CD4-positive, alpha-beta T cell treated with Interleukin-1 beta for 1 hour (primary cell): ENCODE results near the gene SAFB2.
"Not testable (repeated sequence)": the region's sequence is repeated elsewhere in the genome, so short reads cannot be mapped to it uniquely, and the experiment has no call there.

Source experiments
- DNase-seq, 2 donors: peaks; one replicate each; pipeline ENCODE4 v3.0.0-alpha.2; 2020 to 2022

The SAFB2 gene

DNA sequence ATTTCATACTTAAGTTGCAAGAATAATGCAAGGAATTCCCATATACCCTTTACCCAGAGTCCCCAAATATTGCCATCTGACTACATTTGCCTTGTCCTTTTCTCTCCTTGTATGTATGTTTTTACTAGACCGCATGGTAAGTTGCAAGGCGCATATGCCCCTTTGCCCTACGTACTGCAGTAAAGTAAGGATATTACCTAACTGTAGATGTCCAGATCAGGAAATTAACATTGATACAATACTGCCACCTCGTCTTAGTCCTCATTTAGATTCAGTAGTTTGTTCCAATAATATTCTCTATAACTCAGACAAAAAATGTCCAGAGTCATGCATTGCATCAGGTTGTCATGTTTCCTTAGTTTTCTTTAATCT, 9.7 kb upstream of the SAFB2 start:
- no peak for DNase-seq

DNA sequence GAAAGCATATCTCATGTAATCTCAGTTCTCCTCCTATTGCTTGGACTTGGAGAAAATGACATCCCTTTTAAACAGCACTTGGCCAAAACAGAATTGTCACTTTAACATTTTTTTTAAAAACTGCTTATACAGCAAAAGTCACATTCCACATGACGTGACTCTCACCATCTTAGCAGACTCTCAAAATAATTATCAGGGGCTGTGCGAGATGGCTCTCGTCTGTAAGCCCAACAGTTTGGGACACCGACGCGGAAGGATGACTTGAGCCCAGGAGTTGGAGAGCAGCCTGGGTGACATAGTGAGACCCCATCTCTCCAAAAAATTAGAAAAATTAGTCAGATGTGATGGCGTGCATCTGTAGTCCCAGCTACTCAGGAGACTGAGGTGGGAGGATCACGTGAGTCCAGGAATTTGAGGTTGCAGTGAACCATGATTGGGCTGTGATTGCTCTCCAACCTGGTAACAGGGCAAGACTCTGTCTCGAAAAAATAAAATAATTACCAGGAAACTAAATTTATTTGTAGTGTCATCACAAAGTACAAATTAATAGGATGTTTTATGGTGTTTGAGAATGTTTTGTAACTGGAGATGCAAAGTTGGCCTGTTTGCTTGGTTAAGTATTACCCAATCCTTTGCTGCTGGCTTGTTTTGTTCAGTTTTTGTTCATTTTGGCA, 9.1 kb upstream of the SAFB2 start:
- no peak for DNase-seq

DNA sequence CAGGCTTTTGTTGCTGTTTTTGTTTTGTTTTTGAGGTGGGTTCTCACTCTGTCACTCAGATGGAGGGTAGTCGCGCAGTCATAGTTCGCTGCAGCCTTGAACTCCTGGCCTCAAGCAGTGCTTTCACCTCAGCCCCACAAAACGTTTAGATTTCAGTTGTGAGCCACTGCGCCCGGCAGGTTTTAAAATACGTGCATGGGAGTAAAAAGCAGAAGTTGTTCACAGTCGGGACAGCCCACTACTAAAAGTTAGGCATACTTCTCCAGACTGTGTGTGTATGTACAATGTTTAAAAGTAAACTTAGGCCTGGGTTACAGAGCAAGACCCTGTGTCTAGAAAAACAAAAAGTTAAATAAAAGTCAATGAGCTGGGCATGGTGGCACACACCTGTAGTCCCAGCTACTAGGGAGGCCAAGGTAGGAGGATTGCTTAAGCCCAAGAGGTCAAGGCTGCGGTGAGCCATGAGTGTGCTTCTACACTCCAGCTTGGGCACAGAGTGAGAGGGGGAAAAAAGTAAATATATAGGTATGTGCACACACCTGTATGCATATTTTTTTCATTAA, 6.4 kb upstream of the SAFB2 start:
- DNase-seq = peak in 1 of 2 donors; percentile 48

DNA sequence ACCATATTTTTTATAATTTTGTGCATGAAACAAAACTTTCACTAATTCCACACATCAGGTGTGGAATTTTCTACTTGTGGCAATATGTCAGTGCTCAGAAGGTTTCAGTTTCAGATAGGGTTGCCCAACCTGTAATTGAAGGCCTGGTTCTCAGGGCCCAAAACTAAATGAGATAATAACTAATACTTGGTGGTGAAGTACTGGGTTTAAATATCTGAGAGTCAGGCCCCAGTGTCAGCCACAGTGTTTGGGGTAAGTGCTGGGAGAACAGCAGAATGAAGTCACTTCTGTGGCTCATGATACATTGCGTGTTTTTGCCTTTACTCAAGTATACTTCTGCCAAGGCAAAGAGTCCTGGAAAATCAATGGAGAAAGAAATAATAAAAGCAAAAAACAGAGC, 5.9 kb upstream of the SAFB2 start:
- DNase-seq = no peak

DNA sequence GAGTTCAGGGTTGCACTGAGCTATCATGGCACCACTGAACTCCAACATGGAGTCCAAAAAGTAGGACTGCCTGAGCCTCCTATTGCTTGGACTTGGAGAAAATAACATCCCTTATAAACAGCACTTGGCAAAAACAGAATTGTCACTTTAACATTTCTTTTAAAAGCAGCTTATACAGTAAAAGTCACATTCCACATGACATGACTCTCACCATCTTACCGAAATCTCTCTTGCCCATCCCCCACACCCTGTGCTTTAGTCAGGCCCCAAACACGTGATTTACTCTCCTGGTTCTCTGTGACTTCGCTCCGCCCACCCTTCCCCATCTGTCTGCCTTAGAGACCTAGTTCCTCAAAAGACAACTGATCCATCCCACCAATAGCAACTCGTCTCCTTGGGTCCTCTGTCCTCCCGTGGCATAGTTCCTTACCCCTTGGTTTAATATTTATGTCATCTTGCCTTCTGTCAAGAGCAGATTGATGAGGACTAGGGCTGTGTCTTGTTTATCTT, 4.9 kb upstream of the SAFB2 start:
- DNase-seq = peak; percentile 34 to 78

DNA sequence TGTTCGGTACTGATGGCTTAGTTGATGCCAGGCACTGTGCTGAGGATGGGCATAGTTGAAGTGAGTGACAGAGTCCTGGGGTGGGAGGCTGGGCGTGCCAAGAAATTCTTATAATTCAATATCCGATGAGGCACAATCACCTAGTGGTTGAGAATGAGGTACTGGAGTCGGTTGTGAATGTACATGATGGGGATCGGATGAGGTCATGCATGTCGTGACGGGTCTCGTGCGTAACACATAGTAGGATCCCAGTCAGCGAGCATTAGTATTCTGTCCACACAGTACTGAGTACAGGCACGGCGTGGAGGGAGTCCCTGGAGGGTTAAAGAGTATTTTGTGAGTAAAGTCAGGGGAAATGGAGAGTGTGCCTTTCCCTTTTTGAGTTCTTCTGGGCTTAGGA, 3.1 kb upstream of the SAFB2 start:
- DNase-seq = no peak

DNA sequence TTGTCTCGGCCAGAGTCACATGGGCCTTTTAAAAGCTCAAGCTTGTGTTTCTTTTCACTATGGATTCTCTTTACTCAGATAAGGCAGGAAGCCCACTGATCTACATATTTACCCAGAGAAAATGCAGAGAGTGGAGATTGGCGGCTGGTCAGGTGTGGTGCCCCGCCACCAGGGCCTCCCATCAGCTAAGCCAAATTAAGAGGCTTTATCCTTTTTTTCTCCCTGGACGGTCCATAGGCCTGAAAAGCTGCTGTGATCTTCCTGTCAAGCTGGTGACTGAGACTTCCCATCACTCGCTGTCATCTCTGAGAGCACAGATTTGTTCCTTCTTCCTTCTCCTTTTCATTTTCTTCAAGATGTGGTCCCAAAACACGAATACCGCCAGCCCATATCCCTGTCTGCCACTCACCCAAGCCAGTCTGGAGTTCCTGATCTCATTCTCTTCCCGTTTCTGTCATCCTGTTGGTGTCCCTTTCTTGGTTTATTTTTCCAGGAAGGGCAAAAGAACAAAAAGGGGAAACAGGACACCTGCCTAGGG, 2.2 kb upstream of the SAFB2 start:
- DNase-seq = no peak

DNA sequence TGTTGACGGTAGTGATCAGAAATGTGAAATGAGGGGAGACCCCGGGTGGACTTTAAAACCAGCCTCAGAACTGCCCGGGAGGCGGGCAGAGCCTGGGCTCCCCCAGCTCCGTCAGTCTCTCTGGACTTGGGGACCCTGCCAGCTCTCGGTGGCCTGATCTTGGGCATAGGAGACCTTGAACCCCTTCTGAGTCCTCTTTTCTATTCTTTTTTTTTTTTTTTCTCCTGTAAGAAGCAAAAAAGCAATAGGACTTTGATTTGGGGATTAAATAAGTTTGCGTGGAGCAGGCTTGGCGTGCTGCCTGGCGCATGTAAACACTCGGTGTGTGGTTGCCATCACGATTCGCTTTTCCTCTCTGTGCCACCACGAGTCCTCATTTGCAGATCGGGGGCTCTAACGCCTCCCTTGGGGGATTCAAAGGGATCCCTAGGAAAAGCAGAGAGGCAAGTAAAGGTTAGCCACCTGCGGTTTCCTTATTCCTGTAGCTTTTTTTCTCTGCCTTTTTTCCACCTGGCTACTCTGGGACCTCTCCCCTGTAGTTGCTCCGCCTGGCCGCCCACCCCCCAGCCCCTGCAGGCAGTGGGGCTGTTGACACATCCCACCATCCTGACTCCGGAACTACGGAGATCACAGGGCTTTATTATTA, 1.6 kb upstream of the SAFB2 start:
- DNase-seq = peak; percentile 12 to 13

DNA sequence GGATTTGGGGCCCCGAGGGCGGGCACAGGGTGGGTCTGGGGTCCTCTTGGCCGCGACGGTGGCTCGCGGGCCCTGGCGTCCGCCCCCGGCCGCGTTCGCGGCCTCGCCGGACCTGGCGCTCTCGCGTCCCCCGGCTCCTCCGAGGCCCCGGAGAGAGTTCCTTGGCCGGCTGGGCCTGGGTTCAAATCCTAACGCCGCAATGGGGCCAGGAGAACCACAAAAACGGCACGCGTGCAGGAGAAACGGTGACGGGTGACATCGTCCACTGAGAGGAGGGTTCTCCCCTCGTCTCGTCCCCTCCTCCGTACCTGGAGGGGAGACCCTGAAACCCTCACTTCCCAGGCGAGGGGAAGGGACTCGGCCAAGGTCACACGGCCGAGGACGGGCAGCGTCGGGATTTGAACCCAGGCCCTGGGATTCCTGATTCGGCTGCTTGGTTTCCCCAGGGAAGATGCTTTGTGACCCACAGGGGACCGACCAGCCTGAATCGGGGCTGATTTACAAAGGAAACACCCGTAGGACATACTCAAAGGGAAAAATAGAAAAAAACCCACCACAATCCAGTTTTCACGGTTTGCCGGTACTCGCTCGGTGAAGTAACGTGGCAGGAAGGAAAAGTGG, 931 bp upstream of the SAFB2 start:
- peak in 1 of 2 donors; percentile 22 for DNase-seq

DNA sequence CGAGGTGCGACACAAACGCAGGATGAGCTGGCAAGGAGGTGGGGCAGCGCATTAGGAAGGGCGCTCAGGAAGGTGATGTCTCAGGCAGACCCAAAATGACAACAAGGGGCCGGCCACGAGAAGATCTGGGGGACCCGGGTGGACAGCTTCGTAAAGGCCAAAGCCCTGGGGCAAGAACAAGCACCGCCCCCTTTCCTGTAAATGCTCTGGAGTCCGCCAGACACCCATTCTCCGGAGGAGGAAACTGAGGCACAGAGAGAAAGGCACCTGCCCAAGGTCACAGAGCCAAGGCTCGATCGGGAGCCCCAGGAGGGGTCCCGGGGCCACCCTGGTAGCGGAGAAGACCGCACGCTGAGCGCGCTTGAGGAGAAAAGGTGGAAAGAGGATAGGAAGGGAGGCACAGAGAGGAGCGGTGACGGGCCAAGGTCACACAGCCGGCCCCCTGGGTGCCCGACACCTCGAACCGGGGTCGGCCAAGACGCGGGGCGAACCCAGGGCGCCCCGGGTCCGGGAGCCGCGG, 571 bp downstream of the SAFB2 start:
- DNase-seq = peak in 1 of 2 donors; percentile 19

DNA sequence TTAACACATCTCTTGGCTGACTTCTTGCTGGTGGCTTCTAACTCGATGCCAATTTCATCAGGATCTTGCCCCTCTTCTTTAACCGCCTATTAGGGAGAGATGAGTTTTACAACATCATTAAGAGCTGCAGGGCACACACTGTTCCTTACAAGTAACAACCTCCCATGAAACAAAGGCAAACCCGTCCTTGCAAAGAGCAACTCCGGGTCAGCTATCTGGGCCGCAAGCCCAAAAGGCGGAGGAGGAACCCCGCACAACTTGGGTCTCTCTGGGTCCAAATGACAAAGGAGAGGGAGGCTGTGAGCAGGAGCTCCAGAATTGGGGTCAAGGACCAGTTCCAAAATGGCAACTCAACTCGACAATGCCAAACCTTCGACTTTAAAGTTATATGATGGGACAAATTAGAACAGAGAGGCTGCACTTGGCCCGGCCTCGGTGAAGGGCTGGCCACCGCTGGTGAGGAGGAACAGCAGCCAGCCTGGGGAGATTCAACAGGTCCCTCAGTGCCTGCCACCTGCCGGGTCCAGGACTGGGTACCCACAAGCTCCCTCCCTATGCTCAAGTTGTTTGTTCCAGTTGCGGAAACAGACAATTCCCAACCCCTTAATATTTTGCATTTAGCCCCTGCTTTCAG, 1.1 kb downstream of the SAFB2 start:
- DNase-seq = no peak

DNA sequence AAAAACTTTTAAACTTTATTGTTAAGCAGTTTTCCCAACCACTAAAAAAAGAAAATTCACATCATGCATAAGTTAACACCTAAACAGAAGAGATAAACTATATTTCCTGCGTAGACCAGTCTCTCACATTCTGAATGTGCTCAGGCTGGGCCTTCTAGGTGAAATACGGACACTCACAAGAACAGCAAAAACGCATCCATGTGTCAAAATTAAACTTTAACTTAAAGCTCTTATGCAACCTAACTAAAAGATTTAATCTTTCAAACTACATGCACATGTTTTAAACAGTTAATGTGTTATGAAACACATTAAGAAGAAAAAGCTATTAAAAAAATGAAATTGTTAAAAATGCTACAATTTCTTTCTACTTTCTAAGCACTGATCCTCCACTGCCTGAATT, 2.6 kb downstream of the SAFB2 start:
- DNase-seq = no peak

DNA sequence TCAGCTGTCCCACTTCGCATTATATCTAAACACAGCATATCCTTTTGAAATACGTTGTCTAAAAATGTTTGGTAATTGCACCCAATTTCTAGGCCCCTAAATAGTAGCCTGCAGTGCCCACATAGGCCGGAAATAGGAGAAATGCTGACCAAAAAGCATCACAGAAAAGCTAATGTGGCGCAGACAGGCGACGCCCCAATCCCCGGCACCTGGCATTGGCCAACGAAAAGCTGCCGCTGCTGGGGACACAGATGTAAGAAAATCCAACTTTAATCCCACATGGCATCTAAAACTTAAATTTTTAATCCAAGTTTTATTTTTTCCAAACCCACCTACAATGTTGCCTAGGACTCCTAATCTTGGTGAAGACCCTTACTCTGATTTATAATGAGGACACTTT, 4.0 kb downstream of the SAFB2 start:
- no peak for DNase-seq

DNA sequence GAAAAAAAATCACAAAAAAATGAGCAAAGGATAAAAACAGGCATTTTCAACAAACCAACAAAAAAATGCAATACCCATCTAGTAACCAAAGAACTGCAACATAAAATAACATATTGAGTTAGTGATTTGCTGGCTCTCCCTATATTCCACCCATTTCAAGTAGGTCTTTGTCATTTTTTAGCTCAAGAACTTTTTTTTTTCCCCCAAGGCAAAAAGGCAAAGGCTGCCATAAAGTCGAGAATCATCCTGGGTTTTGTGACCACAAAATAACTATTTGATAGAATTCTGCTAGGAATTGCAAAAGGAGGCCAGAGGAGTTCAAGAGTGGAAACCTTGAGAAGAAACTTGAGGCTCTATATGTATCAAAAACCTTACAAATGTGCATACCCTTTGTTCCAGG, 5.5 kb downstream of the SAFB2 start:
- no peak for DNase-seq

DNA sequence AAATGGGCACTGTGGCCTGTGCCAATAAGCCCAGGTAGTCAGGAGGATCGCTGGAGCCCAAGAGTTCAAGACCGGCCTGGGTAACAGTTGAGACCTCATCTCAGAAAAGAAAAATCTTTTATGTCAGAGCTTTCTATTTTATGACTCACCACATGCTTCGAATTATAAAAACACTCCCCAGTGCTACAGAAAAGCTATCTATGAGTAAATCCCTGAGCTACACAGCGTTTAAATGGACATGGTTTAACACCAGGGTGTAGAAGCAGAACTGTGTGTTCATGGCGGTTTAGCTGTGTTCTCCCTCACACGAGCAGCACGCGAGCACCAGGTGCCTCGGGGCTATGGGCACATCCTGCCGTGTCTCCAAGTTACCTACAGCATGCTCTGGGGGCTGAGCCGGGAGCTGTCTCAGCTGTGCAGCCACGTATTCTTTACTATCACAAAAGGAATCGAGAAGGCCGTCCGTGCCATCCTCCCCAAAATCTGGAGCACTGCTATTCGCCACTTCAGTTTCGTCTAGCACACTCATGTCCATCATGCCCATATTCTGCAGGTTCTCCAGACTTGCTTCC, 6.7 kb downstream of the SAFB2 start:
- no peak for DNase-seq

DNA sequence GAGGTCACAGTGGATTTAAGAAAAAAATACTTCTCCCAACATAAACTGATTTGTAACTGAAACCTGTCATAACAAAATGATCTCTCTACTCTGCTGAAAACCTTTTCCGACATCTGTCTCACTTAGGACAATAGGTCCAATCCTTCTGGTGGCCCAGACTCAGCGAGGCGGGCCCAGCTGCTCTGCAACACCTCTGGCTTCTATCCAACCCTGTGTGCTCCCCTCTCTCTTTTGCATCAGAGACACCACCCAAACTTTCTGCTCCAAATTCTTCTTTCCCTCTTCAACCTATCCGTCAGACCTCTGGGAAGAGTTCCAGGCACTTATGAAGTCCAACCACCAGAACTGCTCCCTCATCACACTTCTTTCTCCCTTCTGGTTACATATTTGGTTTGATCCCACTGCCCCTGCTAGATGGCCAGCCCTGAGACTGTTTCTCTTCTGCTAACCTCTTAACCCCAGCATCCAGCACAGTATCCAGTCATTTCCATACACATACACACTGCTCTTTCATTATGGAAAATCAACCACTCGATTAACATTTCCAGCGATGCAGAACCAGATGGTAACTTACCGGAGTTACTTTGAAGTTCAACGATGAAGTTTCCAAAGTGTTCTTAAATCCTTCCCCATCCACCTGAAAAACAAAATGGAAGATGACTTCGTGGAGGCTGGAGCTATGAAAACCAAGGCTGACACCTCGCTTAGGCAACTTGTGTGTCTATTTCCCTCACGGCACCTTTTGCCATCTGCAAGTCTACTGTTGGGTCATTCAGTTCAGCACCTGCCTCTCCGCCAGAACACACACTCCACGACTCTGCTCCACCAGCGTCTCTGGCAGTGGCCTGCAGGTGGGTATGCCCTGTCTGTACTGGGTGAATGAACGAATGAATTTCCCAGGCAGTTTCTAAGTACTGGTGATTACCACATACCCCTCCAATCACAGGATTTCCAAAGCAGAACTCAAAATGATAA, 9.4 kb downstream of the SAFB2 start:
- DNase-seq = no peak

DNA sequence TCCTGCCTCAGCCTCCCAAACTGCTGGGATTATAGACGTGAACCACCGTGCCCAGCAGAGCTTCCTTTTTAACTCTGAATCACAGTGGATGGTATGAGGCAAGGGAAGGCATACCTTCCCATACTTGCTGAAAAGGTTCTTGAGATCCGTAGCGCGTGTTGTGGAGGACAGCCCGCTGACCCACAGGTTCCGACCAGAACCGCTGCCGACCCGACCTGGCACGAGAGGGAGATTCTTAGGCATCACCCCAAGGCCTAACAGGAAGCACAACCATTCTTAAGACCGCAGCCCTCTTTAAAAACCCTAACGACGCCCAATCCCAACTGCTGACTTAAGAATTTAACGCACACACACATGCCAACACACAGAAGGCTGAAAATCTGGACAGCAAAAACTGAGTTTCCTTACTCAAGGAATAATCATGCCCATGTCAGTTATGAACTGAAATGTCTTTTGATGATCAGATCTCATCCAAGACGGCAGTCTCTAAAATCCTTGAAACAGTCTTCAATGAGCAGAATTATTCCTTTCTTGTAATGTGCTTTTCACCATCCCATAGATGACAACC, 12.6 kb downstream of the SAFB2 start:
- no peak for DNase-seq

DNA sequence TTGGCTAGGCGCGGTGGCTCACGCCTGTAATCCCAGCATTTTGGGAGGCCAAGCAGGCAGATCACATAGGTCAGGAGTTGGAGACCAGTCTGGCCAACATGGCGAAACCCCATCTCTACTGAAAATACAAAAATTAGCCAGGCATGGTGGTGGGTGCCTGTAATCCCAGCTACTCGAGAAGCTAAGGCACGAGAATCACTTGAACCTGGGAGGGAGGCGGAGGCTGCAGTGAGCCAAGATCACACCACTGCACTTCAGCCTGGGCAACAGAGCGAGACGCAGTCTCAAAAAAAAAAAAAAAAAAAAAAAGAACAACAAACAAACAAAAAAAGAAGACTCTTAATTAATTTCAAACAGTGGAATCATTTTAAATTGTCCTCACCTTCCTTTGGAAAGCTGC, 13.8 kb downstream of the SAFB2 start:
- not testable (repeated sequence) for DNase-seq

DNA sequence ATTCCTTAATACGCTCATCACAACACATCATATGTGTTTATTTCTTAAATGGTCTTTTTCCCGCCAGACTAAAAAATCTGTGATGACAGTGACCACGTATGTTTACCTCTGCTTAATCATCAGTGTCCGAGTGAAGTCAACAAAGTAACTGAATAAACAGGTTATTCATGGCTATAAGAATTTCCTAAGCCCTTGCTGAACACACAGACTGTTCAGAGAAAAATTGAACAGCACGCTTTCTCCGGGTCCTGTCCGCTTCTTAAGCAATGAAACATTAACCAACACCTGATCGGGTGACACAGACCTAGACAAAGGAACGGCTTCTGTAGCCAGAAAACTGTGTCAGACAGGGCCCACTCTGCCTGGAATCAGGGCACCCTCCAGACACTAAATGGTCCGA, 14.3 kb downstream of the SAFB2 start:
- DNase-seq = no peak

DNA sequence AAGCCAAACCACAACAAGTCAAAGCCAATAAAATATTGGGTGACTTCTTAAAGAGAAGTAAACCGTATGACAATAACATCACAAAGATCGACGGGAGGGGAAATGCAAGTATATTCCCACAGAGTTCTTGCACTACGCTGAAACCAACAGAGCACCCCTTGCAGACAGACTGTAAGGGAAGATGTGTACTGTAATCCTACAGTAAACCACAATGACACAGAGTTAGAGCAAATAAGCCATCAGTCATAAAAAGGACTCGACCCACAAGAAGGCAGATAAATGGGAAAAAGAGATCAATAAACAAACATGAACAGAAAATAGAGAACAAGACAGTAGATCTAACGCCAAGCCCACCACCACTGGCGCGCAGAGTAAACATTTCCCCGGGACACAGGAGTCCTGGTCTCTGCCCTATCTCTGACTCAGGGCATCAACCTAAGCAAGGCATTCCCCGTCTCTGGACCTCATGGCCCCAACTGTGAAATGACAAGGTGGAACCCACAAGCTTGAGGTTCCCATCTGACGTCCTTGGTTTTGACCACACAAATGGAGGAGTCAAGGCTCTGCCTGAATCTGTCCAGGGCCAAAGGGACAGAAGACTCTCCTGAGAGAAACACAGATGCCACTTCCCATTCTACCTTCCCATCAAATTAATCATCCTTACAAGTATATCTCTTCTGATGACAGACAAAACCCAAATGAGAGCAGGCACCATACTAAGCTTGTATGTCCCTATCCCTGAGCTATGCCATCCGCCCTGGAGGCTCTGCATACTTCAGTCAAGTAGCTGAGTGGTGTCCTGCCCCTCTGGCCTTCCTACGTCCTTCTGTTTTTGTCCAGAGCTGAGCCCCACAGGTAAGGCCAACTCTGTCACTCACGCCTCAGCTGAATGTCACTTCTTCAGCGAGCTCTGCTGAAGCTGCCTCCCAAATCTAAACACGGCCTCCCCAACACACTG, 15.0 kb downstream of the SAFB2 start:
- DNase-seq = no peak
